OCI-LY1 (cell line): Measurements from ENCODE around the gene KCNG3.

Source experiments
- EZH2 ChIP-seq: fragments of 200-600 bp; sonication (generic), shearing (Covaris generic); IDR thresholded peaks from 2 replicates; pipeline ENCODE4 v1.8.0; 2017; ENCODE audit warnings: borderline replicate concordance, mixed run types, mild to moderate bottlenecking, antibody characterized with exemption, low read length, moderate library complexity, mixed read lengths
- TF ChIP-seq, protein P1 (sequence below): fragments of 200-600 bp; sonication (generic), shearing (Covaris generic); IDR thresholded peaks from 2 replicates; pipeline ENCODE4 v1.5.1; 2017; ENCODE audit warnings: mild to moderate bottlenecking, antibody characterized with exemption, low read length, moderate library complexity, mixed read lengths

GRCh38 chr2:42510608-42511243 lies 16.9 kb upstream of the KCNG3 start:
- TF ChIP-seq, protein P1, sequence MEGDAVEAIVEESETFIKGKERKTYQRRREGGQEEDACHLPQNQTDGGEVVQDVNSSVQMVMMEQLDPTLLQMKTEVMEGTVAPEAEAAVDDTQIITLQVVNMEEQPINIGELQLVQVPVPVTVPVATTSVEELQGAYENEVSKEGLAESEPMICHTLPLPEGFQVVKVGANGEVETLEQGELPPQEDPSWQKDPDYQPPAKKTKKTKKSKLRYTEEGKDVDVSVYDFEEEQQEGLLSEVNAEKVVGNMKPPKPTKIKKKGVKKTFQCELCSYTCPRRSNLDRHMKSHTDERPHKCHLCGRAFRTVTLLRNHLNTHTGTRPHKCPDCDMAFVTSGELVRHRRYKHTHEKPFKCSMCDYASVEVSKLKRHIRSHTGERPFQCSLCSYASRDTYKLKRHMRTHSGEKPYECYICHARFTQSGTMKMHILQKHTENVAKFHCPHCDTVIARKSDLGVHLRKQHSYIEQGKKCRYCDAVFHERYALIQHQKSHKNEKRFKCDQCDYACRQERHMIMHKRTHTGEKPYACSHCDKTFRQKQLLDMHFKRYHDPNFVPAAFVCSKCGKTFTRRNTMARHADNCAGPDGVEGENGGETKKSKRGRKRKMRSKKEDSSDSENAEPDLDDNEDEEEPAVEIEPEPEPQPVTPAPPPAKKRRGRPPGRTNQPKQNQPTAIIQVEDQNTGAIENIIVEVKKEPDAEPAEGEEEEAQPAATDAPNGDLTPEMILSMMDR: no peak
- no peak for TF ChIP-seq EZH2
